WI38 (cell line): Measurements from ENCODE around the gene GLOD4.

ENCODE experiments used
- H3K4me3 ChIP-seq: 2 replicates; pipeline ENCODE4 v1.5.1; 2011; ENCODE audit warnings: low read depth, mild to moderate bottlenecking, control low read depth, low read length
- CTCF ChIP-seq: IDR thresholded peaks from 2 replicates; pipeline ENCODE4 v1.5.1; 2012; ENCODE audit warnings: low read depth, mild to moderate bottlenecking, control low read depth, low read length

Gene GLOD4

GRCh38 chr17:784143-784542 lies 2.1 kb upstream of the GLOD4 start:
- no peak overlapping the region for H3K4me3 ChIP-seq
- no peak for TF ChIP-seq CTCF

GRCh38 chr17:778096-778495 lies 4.0 kb downstream of the GLOD4 start:
- no peak for TF ChIP-seq CTCF
- no peak overlapping the region for H3K4me3 ChIP-seq

GRCh38 chr17:774313-774584 lies 7.8 kb downstream of the GLOD4 start:
- no peak for TF ChIP-seq CTCF
- no peak overlapping the region for H3K4me3 ChIP-seq

GRCh38 chr17:773467-774312 lies 8.4 kb downstream of the GLOD4 start:
- TF ChIP-seq CTCF: no peak
- H3K4me3 ChIP-seq: no peak overlapping the region

- TF ChIP-seq CTCF: no peak
- no peak overlapping the region for H3K4me3 ChIP-seq
Measured at GRCh38 chr17:773016-773415, 9.1 kb downstream of the GLOD4 start.

GRCh38 chr17:767076-767475 lies 15.0 kb downstream of the GLOD4 start:
- no peak for TF ChIP-seq CTCF
- H3K4me3 ChIP-seq: no peak overlapping the region

- H3K4me3 ChIP-seq: no peak overlapping the region
- TF ChIP-seq CTCF: no peak
Measured at GRCh38 chr17:760371-760770, 21.7 kb downstream of the GLOD4 start.
